ENCODE data around the gene MTARC1. TPM values are rescaled to one million over a fixed set of nuclear protein-coding genes. Genes with fewer than 3 reads are reported as not detected.

Gene MTARC1
- total RNA-seq, 1 experiment from 2014 or later: 72.5 TPM

- peak; percentile 92 for TF ChIP-seq CTCF (conservative IDR thresholded peaks at IDR 0.05)
- no peak for TF ChIP-seq EZH2 (IDR thresholded peaks at IDR 0.05; ENCODE audit: low read depth)
- Histone ChIP-seq H3K27me3 (ENCODE audit: insufficient read depth, low read depth) (no peaks in the 10 kb centered on the region), H3K4me1 (replicated peaks; ENCODE audit: insufficient read depth) (peaks cover 3% of the 10 kb centered on the region), H3K36me3 (ENCODE audit: low read depth) (no peaks in the 10 kb centered on the region), H3K9me2 (ENCODE audit: insufficient read depth) (no peaks in the 10 kb centered on the region), H3K9me3 (ENCODE audit: insufficient read depth, low read depth) (no peaks in the 10 kb centered on the region; the same call in 1 of the 2 replicates), H3K4me2 (no peak overlapping the region), H3F3A (ENCODE audit: insufficient read depth, low read depth) (no peaks in the 10 kb centered on the region; the same call in 1 of the 2 replicates), H3K79me2 (ENCODE audit: low read depth) (no peaks in the 10 kb centered on the region), H3K27ac (no peak overlapping the region), H2AFZ (no peak overlapping the region), H4K20me1 (ENCODE audit: insufficient read depth) (no peaks in the 10 kb centered on the region), H3K4me3 (no peak overlapping the region)
- DNase-seq: peak in 1 of 2 experiments; percentile 44
- CTCF ChIA-PET: interaction anchor here (0.6 to 1.2 kb wide), 4 partner anchors 14 to 614 kb away, joined by 3 to 5 read pairs (median 3); no protein-coding TSS in a partner anchor
- intact Hi-C loops (cut with micrococcal nuclease; ENCODE audit: unreplicated experiment): loop anchor here (1.0 kb wide), 2 partner anchors 28 to 522 kb away; no protein-coding TSS in a partner anchor
- no TSS peak for BruUV-seq (replicated peaks)
- POLR2A ChIA-PET (ENCODE audit: unreplicated experiment): no interaction called here
Observed at GRCh38 chr1:220803401-220804201, 16.9 kb downstream of the MTARC1 start.

GRCh38 chr1:220804202-220804586, 17.5 kb downstream of the MTARC1 start:
- H3K9me3 ChIP-seq (ENCODE audit: insufficient read depth, low read depth): no peaks in the 10 kb centered on the region; the same call in 1 of the 2 replicates
- no peak overlapping the region for H3K4me3 ChIP-seq
- intact Hi-C loops (cut with micrococcal nuclease; ENCODE audit: unreplicated experiment): no loop called here
- no peak overlapping the region for H3K4me2 ChIP-seq
- H3K27ac ChIP-seq: no peak overlapping the region
- no peaks in the 10 kb centered on the region for H3F3A ChIP-seq (ENCODE audit: insufficient read depth, low read depth)
- H4K20me1 ChIP-seq (ENCODE audit: insufficient read depth): no peaks in the 10 kb centered on the region
- ChIA-PET CTCF (interaction anchor here (0.7 to 1.2 kb wide), 2 partner anchors 608 to 614 kb away, joined by 3 to 5 read pairs; no protein-coding TSS in a partner anchor), POLR2A (ENCODE audit: unreplicated experiment) (no interaction called here)
- H3K4me1 ChIP-seq (replicated peaks; ENCODE audit: insufficient read depth): no peaks in the 10 kb centered on the region
- H3K36me3 ChIP-seq (ENCODE audit: low read depth): no peaks in the 10 kb centered on the region
- TF ChIP-seq CTCF (conservative IDR thresholded peaks at IDR 0.05): no peak
- TF ChIP-seq EZH2 (IDR thresholded peaks at IDR 0.05; ENCODE audit: low read depth): no peak
- DNase-seq: no peak
- no peaks in the 10 kb centered on the region for H3K79me2 ChIP-seq (ENCODE audit: low read depth)
- no peak overlapping the region for H2AFZ ChIP-seq
- BruUV-seq (replicated peaks): no TSS peak
- no peaks in the 10 kb centered on the region for H3K27me3 ChIP-seq (ENCODE audit: insufficient read depth, low read depth)
- H3K9me2 ChIP-seq (ENCODE audit: insufficient read depth): no peaks in the 10 kb centered on the region

- Histone ChIP-seq H3K36me3 (ENCODE audit: low read depth) (no peaks in the 10 kb centered on the region), H3K4me3 (no peak overlapping the region), H4K20me1 (ENCODE audit: insufficient read depth) (no peaks in the 10 kb centered on the region), H3K9me2 (ENCODE audit: insufficient read depth) (no peaks in the 10 kb centered on the region), H3K27ac (no peak overlapping the region), H3K79me2 (ENCODE audit: low read depth) (no peaks in the 10 kb centered on the region), H3F3A (ENCODE audit: insufficient read depth, low read depth) (0 out of 2 replicates have a peak, but pooled peaks cover 3% of the 10 kb centered on the region), H3K9me3 (ENCODE audit: insufficient read depth, low read depth) (no peaks in the 10 kb centered on the region; the same call in 1 of the 2 replicates), H3K4me1 (replicated peaks; ENCODE audit: insufficient read depth) (no peaks in the 10 kb centered on the region), H3K27me3 (ENCODE audit: insufficient read depth, low read depth) (no peaks in the 10 kb centered on the region), H3K4me2 (no peak overlapping the region), H2AFZ (no peak overlapping the region)
- ChIA-PET POLR2A (ENCODE audit: unreplicated experiment) (no interaction called here), CTCF (interaction anchor here (0.6 kb wide), 1 partner anchor 562 kb away, joined by 3 read pairs; no protein-coding TSS in a partner anchor)
- TF ChIP-seq EZH2 (IDR thresholded peaks at IDR 0.05; ENCODE audit: low read depth) (no peak), CTCF (conservative IDR thresholded peaks at IDR 0.05) (no peak)
- intact Hi-C loops (cut with micrococcal nuclease; ENCODE audit: unreplicated experiment): no loop called here
- no peak for DNase-seq
- no TSS peak for BruUV-seq (replicated peaks)
Observed at GRCh38 chr1:220806408-220806807, 19.7 kb downstream of the MTARC1 start.
